ENCODE measurements around the gene OTOG.

Gene OTOG

DNA sequence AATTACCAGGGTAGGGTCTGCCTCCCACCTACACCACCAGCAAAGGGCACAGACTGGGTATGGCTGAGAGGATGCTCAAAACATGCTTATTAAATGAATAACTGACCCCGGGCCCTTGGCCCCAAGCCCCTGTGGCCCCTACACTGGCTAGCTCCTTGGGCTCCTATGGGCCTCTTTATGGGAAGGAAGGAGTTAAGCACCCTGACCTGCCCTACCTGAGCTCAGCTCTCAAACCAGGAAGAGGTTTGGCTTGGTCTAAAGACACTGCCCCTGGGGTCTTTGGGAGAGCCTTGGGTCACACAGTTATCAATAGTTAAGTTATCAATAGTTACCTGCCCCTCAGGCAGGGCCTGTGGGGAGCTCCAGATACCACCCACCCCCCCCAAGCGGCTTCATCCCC is 4.0 kb upstream of the OTOG start:
- no peak for DNase-seq

DNA sequence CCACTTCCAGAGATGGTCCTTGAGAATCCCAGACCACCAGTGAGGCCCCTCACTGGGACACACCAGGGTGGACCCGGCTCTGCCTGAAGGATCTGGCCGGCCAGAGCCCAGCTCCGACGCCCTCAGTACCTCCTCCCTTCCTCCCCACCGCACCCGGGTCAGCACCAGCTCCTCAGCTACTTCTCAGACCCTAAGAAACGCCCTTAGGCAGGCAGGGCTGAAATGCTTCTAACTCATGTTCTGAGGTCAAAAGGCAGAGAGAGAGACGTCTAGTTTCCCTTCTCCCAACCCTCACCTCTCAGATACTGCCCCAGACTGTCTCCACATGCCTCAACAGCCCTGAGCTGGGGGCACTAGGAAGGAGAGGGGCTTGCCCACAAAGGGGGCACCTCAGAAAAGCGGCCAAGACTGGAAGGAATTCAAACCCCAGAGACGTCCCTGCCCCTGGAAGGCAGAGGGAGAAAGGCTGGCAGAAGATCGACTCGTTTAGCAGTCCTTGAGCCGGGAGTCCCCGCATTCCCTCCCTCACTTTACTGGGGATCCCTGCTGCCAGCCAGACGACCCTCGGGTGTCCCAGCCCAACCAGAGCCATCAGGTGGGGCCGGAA is 3.4 kb upstream of the OTOG start:
- no peak for DNase-seq

DNA sequence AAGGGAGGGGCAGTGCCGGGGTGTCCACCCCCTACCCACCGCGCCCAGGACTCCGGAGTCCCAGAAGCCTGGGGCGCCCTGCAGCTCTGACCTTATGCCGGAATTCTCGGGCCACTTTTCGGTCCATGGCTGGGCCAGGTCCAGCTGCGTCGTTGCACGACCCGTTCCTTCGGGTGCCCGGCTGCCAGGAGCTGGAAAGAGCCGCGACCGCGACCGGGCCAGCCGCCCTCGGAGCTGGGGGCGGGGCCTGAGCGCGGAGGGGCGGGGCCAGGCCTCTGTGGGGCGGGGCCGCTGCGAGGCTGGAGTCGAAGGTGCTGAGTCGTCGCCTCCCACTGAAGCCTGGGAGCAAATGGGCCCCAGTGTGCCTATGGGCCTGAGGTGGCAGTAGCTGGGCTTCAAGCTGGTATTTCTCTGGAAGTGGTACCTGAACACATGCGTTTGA is 2.9 kb upstream of the OTOG start, which contains the start of gene USH1C:
TSS of gene USH1C (minus strand) at position 236 of the 442 bp plus-strand sequence. CDS start at position 127, 109 bp downstream.
- DNase-seq: peak; percentile 15 to 61 (median 42)

DNA sequence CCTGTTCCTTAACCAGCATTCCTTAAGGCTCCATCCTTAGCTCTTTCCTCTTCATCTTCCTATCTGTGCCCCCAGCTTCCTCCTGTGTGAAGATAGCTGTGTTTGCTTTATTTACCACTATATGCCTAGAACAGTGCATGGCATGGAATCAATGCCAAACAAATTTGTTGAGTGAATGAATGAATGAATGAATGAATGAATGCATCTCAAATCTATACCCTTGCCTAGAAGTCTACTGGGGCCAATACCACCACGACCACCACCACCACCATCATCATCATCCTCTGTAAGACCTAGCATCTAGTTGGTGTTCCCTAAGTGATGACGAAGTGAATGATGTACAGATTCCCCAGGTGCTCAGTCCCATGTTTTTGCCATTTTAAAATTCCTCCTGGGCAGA is 819 bp upstream of the OTOG start:
- DNase-seq: no peak

DNA sequence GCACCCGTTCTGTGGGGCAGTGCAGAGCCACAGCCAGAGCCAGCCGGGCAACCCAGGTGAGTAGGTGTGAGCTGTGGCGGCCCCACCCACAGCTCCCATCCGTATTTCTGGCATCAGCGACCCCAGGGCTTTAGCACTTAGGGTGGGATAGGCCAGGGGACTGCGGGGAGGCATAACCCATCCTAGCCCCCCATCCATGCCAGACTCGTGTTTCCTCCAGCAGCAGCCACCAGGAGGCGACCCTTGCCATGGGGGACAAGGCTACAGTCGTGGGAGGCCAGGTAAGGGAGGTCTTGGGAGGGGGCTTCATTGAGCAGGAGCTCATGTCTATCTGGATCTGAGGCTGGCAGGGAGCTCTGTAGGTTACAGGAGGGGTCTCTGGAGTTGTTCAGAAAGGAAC is 873 bp downstream of the OTOG start:
- DNase-seq: no peak

DNA sequence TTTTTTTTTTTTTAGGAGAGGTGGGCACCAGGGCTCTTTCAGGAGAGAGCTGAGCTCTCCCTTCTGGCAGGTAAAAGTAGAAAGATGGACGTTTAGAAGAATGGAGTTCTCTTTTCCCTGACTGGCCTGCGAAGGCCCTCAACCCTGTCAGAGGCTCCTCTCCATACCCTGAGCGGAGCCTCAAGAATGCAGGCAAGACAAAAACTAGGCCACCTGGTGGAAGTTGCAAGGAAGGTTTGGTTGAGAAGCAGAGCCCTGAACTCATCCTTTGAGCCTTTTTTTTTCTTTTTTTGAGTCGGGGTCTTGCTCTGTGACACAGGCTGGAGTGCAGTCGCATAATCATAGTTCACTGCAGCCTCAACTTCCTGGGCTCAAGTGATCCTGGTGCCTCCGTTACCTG is 1.4 kb downstream of the OTOG start:
- no peak for DNase-seq

DNA sequence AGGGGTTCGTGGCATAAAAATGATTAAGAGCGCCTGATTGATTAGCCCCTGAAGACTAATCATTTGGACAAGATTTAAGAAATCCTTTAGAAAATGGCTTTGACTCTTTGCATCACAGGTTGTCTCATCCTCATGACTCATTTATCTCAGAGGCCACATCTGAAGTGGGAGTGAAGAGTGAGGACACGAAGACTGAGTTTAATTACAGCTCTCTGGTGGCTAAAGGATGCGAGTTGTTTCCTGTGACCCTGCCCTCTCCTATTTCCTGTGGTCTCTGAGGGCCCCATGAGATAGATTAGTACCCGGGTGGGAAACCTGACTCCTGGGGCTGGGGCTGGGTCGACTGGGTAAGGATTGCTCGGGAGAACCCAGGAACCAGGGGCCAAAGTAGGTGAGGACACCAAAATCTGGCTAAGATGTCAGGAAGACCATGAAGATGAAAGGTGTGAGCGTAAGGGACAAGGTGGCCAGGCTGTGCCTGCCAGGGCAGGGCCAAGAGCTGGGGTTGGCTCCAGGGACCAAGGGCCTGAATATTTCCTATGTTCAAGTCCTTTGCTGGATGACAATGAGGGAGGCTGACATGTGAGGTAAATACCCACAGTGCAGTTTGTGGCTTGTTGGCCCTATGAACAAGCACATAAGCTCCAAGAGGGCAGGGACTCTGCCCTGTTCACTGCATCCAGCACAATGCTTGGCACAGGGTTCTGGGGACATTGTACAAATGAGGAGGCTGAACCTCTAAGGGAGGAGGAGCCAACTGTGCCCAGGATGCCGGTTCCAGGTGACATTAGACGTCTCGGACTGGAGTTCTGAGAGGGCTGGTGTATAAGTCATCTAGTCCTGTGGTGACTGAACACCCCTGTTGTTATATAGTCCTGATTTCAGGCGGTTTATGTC is 3.6 kb downstream of the OTOG start:
- no peak for DNase-seq

DNA sequence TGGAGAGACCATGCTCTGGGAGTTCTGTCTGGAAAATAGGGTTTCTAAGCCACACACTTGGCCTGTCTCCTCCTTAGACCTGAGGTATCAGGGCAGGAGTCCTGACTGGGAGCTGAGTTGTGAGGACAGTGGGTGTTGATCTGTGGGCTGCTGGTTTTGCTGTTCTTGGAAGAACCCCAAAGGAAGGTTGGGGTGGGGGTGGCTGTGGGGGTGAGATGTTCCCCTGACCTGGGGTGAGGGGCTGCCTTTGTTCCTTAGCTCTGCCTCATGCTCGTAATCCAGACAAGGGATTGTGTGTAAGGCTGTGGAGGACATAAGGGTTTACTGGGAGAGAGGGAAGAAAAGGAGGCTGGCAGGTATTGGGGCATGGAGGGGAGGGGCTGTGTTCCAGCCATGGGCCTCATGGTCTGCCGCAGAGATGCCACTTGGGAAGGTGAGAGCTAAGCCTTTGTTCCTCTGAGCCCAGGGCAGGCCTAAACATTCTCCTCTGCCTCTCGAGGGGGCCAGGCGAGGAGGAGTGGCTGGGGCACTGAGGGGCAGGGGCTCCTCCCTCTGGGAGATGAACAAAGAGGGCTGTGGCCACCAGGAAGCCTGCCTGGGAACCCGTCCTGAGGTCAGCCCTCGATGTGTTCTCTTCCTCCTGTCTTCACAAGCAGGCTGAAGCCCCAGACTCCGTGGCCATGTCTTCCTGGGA is 4.4 kb downstream of the OTOG start:
- DNase-seq: no peak

DNA sequence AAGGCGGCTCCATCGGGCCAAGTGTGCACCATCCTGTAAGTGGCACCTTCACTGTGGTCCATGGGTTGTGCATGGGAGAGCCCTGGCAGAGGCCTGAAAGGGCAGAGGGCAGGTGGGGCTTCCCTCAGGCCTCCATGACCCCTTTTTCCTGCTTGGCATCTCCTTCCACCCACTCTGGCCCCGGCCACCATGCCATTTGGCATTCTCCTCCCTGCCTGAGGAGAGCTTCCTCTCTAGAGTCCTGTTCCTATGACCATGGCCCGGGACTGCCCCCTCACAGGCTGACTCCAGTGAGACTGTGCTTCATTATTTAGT is 4.9 kb downstream of the OTOG start:
- no peak for DNase-seq

DNA sequence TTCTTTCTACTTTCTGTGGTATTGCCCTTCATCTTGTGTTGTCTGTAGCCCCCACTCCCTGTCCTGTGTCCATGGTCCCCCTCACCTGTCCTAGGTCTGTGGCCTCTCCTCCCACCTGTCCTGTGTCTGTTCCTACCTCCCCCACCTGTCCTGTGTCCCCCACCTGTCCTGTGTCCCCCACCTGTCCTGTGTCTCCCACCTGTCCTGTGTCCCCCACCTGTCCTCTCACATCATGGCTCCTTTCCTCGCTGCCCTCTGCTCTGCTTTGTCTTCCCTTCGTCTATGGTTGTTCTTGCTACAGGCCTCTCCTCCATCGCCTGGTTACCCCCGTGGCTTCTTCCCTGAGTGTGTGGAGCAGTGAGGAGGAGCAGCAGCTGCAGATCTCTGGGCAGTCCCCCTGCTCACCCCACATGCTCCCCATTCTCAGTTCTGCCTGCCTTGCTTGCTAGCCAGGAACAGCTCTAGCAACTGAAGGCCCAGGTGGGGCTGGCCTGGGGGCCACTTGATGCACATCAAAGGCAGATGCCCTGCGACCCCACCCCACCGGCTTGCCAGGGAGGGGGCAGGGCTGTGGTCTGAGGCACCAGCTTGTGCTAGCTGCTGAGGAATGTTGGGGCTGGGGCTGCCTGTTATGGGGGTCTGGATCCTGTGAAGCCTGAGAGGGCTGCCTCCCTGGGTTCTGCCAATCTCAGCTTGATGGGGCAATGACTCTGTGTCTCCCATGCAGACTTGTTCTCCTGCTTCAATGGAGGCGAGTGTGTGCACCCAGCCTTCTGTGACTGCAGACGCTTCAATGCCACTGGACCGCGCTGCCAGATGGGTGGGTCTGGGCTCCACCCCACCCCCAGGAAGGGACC is 5.6 kb downstream of the OTOG start:
- DNase-seq: no peak

DNA sequence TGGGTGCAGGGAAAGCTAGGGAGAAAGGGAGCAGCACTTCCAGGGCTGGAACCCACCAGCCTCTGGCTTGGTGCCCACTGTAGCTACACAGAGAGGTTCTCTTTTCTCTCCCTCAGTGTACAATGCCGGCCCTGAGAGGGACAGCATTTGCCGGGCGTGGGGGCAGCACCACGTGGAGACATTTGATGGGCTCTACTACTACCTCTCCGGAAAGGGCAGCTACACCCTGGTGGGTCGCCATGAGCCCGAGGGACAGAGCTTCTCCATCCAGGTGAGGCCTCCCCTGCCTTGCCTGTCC is 6.1 kb downstream of the OTOG start:
- DNase-seq: no peak

DNA sequence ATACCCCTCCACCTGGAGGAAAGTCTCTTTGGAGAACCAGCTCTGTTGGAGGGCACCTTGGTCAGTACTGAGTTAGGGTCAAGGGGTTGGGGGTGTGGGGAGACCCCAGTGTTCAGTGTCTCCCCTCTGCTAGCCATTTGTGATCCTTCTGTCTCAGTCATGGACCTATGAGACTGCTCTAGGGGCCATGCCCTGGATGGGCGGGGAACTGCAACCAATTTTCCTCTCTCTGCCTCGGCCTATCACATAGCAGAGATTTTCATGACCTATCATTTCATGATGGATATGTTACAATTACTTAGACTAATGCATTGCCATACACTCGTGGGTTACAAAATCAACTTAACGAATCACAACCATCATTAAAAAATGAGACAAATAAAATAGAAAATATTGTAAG is 7.4 kb downstream of the OTOG start:
- no peak for DNase-seq

DNA sequence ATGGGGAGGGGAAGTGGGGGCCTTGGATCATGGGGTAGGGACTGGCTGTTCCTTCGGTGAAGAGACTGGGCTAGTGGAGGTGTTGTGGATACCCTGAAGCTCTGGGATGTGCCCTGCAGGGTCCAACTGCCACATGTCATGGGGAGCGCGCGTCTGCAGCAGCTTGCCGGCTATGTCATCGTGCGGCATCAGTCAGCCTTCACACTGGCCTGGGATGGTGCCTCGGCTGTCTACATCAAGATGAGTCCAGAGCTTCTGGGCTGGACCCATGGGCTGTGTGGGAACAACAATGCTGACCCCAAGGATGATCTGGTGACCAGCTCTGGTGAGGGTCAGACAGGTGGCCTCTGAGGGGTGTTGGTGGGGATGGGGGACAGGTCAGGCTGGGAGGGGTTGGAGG is 9.9 kb downstream of the OTOG start:
- DNase-seq: no peak

DNA sequence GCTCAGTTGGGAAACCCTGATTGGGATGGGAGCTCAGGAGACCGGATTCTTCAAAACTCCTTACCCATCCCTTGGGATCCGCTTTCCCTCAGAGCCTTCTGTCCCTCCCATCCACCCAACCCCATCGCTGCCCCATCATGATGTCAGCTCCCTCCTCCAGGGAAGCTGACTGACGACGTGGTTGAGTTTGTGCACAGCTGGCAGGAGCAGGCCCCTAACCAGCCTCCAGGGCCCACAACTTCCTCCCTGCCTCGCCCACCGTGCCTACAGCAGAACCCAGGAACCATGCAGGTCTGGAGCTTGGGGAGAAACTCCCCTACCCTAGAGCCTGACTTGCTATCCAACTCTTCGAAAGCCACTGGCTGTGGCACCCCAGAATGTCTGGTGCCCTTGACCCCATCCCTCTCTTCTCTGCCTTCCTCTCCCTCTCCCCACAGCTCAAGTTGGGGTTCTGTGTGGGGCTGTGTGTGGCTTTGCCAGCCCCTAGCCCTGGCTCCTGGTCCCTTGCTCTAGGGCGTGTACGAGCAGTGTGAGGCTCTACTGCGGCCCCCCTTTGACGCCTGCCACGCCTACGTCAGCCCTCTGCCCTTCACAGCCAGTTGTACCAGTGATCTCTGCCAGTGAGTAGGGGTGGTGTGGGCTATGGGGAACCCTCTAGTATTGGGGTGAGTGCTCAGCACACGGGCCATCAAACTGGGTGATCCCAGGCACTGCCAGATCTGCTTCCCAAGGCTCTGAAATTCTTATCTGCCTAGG is 11.1 kb downstream of the OTOG start:
- no peak for DNase-seq

DNA sequence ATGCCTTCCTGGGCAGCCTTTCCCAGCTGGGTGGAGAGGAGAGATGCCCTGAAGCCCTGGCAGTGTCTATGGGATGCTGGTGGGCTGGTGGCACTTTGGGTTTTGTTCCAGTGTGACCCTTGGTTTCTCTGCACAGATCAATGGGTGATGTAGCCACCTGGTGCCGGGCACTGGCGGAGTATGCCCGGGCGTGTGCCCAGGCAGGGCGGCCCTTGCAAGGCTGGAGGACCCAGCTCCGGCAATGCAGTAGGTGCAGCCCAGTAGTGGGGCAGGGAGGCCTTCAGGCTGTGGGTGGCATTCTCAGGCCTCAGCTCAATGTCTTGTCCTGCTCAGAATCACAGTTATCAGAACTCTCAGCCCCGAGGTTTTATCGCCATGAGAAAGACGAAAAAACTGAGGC is 11.9 kb downstream of the OTOG start:
- no peak for DNase-seq

DNA sequence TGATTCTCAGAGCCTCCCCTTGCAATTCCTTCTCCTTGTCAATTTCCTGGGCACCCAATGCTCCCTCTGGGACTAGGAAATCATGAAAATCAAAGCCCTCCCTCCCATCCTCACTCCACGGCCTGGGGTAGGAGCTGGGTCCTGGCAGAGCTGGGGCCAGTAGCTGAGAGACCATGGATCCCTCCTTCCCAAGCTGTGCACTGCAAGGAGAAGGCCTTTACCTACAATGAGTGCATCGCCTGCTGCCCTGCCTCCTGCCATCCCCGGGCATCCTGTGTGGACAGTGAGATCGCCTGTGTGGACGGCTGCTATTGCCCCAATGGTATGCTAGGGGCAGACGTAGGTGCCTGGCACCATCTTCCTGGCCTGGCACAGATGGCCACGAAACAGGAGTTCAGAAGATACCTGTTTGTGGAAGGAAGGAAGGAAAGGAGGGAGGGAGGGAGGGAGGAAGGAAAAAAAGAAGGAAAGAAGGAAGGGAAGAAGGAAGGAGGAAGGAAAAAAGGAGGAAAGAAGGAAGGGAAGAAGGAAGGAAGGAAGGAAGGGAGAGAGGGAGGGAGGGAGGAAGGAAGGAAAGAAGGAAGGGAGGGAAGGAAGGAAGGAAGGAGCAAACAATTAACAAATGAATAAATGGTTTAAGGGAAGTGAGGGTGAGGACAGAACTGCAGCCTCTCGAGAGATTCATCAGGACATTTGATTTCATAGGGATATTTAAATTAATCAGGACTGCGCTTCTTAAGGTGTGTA is 12.5 kb downstream of the OTOG start:
- no peak for DNase-seq

DNA sequence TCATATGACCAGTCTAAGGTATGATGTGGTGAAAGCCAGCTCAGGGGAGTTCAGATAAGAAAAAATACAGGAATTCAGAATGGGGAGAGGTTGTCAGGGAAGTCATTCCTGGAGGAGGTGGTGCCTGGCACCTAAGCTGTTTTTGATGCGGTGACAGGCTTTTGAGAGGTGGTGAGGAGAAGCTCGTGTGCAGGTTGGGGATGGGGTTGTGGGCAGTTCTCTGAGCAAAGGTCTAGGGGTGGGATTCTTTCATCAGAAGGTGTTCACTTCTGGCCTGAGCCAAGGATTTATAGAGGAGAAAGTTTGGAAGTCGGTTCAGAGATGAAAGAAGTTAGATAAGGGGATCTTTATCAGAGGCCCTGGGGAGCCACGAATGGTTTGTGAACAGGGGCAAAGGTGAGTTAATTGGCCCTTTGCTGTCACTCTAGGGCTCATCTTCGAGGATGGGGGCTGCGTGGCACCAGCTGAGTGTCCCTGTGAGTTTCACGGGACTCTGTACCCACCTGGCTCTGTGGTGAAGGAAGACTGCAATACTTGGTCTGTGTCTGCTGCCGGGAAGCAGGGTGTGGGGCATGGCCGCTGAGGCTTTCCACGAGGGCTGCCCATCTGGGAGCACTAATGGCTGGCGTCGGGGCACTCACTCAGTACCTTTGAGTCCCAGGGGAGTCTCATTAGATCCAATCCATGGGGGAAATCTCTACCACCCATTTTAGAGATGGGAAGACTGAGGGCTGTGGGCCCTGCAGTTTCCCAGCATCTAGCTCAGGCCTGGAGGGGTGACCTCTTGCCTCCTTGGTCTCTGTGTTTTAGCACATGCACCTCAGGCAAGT is 13.4 kb downstream of the OTOG start:
- no peak for DNase-seq

DNA sequence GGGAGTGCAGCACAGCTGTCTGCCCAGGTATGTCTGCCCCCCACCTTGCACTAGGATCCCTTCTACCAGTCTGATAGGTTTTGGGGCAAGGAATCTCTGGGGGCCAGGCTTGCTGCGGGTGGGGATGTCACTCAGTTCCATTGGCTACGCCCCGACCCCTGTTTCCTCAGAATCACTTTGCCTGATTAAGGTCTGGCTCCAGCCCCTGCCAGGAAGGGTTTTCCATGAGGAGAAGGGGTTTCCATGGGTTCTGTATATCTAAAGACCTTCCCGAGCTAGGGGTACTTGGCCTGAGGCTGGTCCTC is 14.0 kb downstream of the OTOG start:
- DNase-seq: no peak

DNA sequence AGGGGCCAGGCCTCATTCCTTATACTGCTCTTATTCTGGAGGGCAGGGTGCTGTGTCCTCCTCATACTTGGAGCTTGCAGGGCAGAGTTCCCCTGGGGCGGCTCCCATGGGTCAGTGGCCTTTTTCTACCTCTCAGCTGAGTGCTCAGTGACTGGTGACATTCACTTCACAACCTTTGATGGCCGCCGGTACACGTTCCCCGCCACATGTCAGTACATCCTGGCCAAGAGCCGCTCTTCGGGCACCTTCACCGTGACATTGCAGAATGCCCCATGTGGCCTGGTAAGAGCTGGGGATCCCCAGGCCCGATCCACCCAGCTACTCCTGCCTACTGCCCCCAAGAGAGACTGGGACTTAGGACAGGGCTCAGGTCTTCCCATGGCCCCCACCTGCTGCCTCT is 14.5 kb downstream of the OTOG start:
- no peak for DNase-seq

DNA sequence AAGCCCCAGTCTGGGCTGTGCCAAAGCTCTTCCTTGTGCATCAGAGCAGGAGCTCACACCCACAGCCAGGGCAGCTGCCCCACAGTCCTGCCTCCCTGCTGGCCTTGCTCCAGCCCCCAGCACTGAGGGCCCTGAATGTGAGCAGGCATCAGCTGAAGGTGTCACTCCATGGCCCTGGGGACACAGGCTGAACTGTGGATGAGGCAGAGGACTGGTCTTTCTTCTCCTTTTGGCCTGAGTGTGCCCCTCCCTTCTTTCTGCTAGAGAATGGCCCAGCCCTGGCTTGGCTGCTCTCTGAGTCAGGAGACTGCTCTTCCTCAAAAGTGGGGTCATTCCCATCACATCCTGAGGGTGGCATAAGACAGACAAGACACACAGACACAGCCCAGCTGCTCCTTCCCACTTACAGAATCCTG is 16.2 kb downstream of the OTOG start:
- peak; percentile 63 to 75 (median 72) for DNase-seq
